CD4-positive, alpha-beta T cell (primary cell): ENCODE data around the gene IQSEC2. TPM values are rescaled to one million over a fixed set of nuclear protein-coding genes. Genes with fewer than 3 reads are reported as not detected.

Experiments used
- ATAC-seq: fragments of 200-7000 bp; cut with Tn5 transposase; one replicate; pipeline ENCODE4 v1.10.0; 2022; ENCODE audit warnings: mild to moderate bottlenecking; ENCODE audit not compliant: poor library complexity
- CTCF ChIA-PET: fragments of 350-600 bp; sonication (Branson Sonifier 250); formaldehyde crosslinking; loops from one replicate; lab custom pipeline; 2021; ENCODE audit warnings: antibody characterized with exemption, inconsistent platforms; lab: Charles Lee
- POLR2A ChIA-PET: fragments of 350-600 bp; sonication (Branson Sonifier 250); formaldehyde crosslinking; loops from one replicate; lab custom pipeline; 2021; ENCODE audit warnings: antibody characterized with exemption, inconsistent platforms; lab: Charles Lee
- DNase-seq, 14 experiments: peaks; one replicate each; pipeline ENCODE4 v3.0.0-alpha.2; 2013 to 2020; ENCODE audit warnings: mixed read lengths in 2 of 14
- H3K27ac ChIP-seq, 2 donors: one replicate each; pipeline versions ENCODE4 v1.5.1 to v1.7.0; 2013; ENCODE audit warnings: low read length in 2 of 2, low read depth in 1 of 2, mild to moderate bottlenecking in 1 of 2
- H3K27me3 ChIP-seq, 2 experiments: 1 replicate in 1 of 2; 2 replicates in 1 of 2; pipeline versions ENCODE4 v1.6.1 to v1.7.0; 2013; ENCODE audit warnings: low read length in 2 of 2, control low read depth in 1 of 2, mild to moderate bottlenecking in 1 of 2, moderate library complexity in 1 of 2; ENCODE audit not compliant: insufficient read depth in 2 of 2, control insufficient read depth in 1 of 2
- H3K36me3 ChIP-seq: one replicate; pipeline ENCODE4 v1.6.1; 2013; ENCODE audit warnings: low read length, control low read depth; ENCODE audit not compliant: insufficient read depth
- H3K4me1 ChIP-seq: one replicate; pipeline ENCODE4 v1.6.1; 2013; ENCODE audit warnings: low read length, control low read depth; ENCODE audit not compliant: insufficient read depth
- H3K4me3 ChIP-seq: one replicate; pipeline ENCODE4 v1.5.1; 2013; ENCODE audit warnings: mild to moderate bottlenecking, low read length, moderate library complexity
- H3K9me3 ChIP-seq, 2 experiments: 1 replicate in 1 of 2; 2 replicates in 1 of 2; pipeline versions ENCODE4 v1.6.1 to v1.7.0; 2013; ENCODE audit warnings: low read length in 2 of 2, mild to moderate bottlenecking in 2 of 2, control low read depth in 1 of 2, moderate library complexity in 1 of 2; ENCODE audit not compliant: control insufficient read depth in 1 of 2, insufficient read depth in 1 of 2
- H3K27ac Mint-ChIP-seq: one replicate; pipeline ENCODE4 v1.8.0; 2020; ENCODE audit warnings: mixed read lengths
- H3K27me3 Mint-ChIP-seq: one replicate; pipeline ENCODE4 v1.8.0; 2021; ENCODE audit warnings: mixed read lengths
- H3K36me3 Mint-ChIP-seq: one replicate; pipeline ENCODE4 v1.8.0; 2021; ENCODE audit warnings: low read depth, mixed read lengths
- H3K4me1 Mint-ChIP-seq: one replicate; pipeline ENCODE4 v1.8.0; 2021; ENCODE audit warnings: low read depth, mixed read lengths
- H3K4me3 Mint-ChIP-seq: one replicate; pipeline ENCODE4 v1.8.0; 2020; ENCODE audit warnings: mild to moderate bottlenecking, mixed read lengths
- H3K9me3 Mint-ChIP-seq: one replicate; pipeline ENCODE4 v1.8.0; 2020; ENCODE audit warnings: mixed read lengths
- intact Hi-C, 2 experiments: fragments of 100-400 bp; cut with DNase I in 1 of 2; cut with micrococcal nuclease in 1 of 2; formaldehyde crosslinking; loops; one replicate each; pipeline versions ENCODE4 v1.15.1 to v1.9.0; 2023 to 2025; cut with DNase I, micrococcal nuclease
- polyA plus RNA-seq, 2 donors: library from polyadenylated mRNA; unstranded; fragments of 120-200 nt; gene quantifications; one replicate each; pipeline ENCODE4 v1.2.1, GENCODE V29; 2013
- total RNA-seq, 174 experiments: library from RNA in 2 of 174; stranded (reverse) in 2 of 174; gene quantifications; one replicate each; pipeline ENCODE4 v1.2.3 and lab custom pipeline; 2021 to 2026
- TF ChIP-seq, protein P1 (sequence below): fragments of 200-600 bp; IDR thresholded peaks from one replicate; pipeline ENCODE4 v1.8.0; 2022; ENCODE audit warnings: antibody characterized with exemption, mild to moderate bottlenecking

The IQSEC2 gene
- total RNA-seq (1 to 10 TPM in 1 of 2 experiments, under 1 TPM in 1; 0.85 to 2.2 TPM), total RNA-seq (lab: John Stamatoyannopoulos, UW) (0 to 3.6 (median 0.61) reads per million in 172 experiments)
- 2.1 TPM for polyA plus RNA-seq (2013, experiment 1 of 2)
- polyA plus RNA-seq (2013, experiment 2 of 2) = 2.8 TPM

DNA sequence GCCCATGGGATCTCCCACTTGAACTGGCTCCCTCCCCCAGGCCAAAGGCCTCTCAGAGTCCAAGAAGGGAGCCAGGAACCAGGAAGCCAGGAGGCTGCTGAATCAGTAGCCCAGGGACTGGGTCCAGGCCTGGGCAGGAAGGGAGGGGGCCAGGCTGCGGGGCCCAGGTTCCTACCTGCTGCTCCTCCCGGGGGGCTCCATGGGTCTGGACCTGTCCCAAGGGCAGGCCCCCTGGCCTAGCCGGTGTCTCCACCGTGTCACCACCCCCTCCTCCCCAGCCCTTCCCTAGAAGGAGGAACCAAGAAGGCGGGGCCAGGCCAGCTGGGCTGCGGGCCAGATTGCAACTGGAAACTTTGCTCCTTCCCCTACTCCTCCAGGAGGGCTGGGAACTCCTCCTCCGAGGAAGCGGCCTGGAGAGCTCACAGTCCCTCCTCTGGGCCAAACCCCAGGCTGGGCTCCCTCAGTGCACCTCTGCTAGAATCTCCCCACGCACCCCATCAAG, at the start of gene IQSEC2:
IQSEC2 (minus strand) TSS at position 264 of the 502 bp plus-strand sequence.
- H3K9me3 ChIP-seq = no peaks in the 10 kb centered on the region
- H3K36me3 Mint-ChIP-seq = no peaks in the 10 kb centered on the region
- H3K27me3 Mint-ChIP-seq = no peaks in the 10 kb centered on the region
- peaks cover 15% of the 10 kb centered on the region for H3K4me1 ChIP-seq
- no peak within 1 kb of the TSS for H3K27ac Mint-ChIP-seq
- POLR2A ChIA-PET = no interaction called here
- H3K27ac ChIP-seq = no peak within 1 kb of the TSS
- TF ChIP-seq, protein P1, sequence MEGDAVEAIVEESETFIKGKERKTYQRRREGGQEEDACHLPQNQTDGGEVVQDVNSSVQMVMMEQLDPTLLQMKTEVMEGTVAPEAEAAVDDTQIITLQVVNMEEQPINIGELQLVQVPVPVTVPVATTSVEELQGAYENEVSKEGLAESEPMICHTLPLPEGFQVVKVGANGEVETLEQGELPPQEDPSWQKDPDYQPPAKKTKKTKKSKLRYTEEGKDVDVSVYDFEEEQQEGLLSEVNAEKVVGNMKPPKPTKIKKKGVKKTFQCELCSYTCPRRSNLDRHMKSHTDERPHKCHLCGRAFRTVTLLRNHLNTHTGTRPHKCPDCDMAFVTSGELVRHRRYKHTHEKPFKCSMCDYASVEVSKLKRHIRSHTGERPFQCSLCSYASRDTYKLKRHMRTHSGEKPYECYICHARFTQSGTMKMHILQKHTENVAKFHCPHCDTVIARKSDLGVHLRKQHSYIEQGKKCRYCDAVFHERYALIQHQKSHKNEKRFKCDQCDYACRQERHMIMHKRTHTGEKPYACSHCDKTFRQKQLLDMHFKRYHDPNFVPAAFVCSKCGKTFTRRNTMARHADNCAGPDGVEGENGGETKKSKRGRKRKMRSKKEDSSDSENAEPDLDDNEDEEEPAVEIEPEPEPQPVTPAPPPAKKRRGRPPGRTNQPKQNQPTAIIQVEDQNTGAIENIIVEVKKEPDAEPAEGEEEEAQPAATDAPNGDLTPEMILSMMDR = no peak
- no peaks in the 10 kb centered on the region for H3K36me3 ChIP-seq
- intact Hi-C loops = loop anchor here in 1 of 2 experiments (10.0 kb wide), 1 partner anchor 153 kb away; the partner anchor contains the start of gene HSD17B10
- H3K4me3 ChIP-seq = no peak within 1 kb of the TSS
- CTCF ChIA-PET = no interaction called here
- no peaks in the 10 kb centered on the region for H3K9me3 Mint-ChIP-seq
- DNase-seq (no peak), ATAC-seq (no peak)
- no peak within 1 kb of the TSS for H3K4me3 Mint-ChIP-seq
- no peaks in the 10 kb centered on the region for H3K27me3 ChIP-seq
- H3K4me1 Mint-ChIP-seq = peaks cover 9% of the 10 kb centered on the region

DNA sequence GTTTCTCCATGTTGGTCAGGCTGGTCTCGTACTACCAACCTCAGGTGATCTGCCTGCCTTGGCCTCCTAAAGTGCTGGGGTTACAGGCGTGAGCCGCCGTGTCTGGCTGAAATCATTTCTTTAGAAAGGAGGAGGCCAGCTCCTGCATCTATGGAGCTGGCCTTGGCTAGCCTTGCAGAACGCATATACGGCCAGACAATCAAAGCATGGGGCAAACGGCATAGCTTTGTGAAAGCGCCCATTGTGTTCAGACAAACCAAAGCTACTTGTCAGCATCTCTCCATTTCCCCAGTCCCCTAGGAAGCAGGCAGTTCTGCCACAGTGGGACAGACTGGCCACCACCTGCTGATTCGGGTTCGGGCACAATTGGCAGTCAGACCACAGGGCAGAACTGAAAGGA, 48.9 kb upstream of the IQSEC2 start:
- H3K4me1 ChIP-seq = no peaks in the 10 kb centered on the region
- no peak overlapping the region for H3K4me3 ChIP-seq
- no peaks in the 10 kb centered on the region for H3K36me3 ChIP-seq
- intact Hi-C loops = no loop called here
- ATAC-seq = no peak
- CTCF ChIA-PET = interaction anchor here (1.5 kb wide), 1 partner anchor 17 kb away, joined by 5 read pairs; no protein-coding TSS in a partner anchor
- Mint-ChIP-seq H3K36me3 (no peaks in the 10 kb centered on the region), H3K4me1 (no peaks in the 10 kb centered on the region), H3K4me3 (no peak overlapping the region), H3K27ac (no peak overlapping the region), H3K9me3 (no peaks in the 10 kb centered on the region), H3K27me3 (peaks cover 48% of the 10 kb centered on the region)
- POLR2A ChIA-PET = no interaction called here
- H3K27me3 ChIP-seq = peaks cover 0 to 13% of the 10 kb centered on the region in 2 experiments
- no peak overlapping the region for H3K27ac ChIP-seq
- TF ChIP-seq, protein P1 = no peak
- H3K9me3 ChIP-seq = no peaks in the 10 kb centered on the region
- no peak for DNase-seq

DNA sequence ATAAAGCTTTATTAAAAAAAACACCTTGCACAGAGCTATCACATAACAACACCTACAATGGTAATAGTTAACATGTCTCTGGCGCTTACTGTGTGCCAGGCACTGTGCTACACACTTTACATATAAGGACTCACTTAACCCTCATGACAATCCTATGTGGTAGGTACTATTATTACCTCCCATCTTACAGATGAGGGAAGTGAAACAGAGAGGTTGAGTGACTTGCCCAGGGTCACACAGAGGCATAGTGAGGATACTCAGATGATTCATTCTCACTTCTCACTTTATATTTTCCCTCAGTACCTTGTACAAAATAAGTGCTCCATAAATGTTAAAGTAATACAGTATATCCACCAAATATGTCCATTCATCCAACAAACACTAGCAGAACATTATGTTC, 43.4 kb upstream of the IQSEC2 start:
- no peak overlapping the region for H3K4me3 Mint-ChIP-seq
- CTCF ChIA-PET = no interaction called here

More for the DNA sequence above, 43.4 kb upstream of the IQSEC2 start:
- peaks cover 56% of the 10 kb centered on the region for H3K27me3 Mint-ChIP-seq
- Histone ChIP-seq H3K36me3 (no peaks in the 10 kb centered on the region), H3K9me3 (no peaks in the 10 kb centered on the region), H3K27ac (no peak overlapping the region), H3K4me3 (no peak overlapping the region), H3K4me1 (peaks cover 15% of the 10 kb centered on the region), H3K27me3 (peaks cover 11 to 50% of the 10 kb centered on the region in 2 experiments)
- DNase-seq (no peak), ATAC-seq (no peak)
- TF ChIP-seq, protein P1 = no peak
- intact Hi-C loops = no loop called here
- POLR2A ChIA-PET = no interaction called here
- peaks cover 6% of the 10 kb centered on the region for H3K4me1 Mint-ChIP-seq
- H3K36me3 Mint-ChIP-seq = no peaks in the 10 kb centered on the region
- H3K27ac Mint-ChIP-seq = no peak overlapping the region
- H3K9me3 Mint-ChIP-seq = no peaks in the 10 kb centered on the region
